Fibroblast of villous mesenchyme (primary cell): ENCODE results near the gene PSMC3IP. TPM values are rescaled to one million over a fixed set of nuclear protein-coding genes. Genes with fewer than 3 reads are reported as not detected.
"Not testable (repeated sequence)": the region's sequence is repeated elsewhere in the genome, so short reads cannot be mapped to it uniquely, and the experiment has no call there.

Experiments
- DNase-seq: peaks from one replicate; pipeline ENCODE4 v3.0.0-alpha.2; 2010; ENCODE audit warnings: low read depth
- H3K4me3 ChIP-seq: 2 replicates; pipeline ENCODE4 v1.5.1; 2011; ENCODE audit warnings: low read depth, mild to moderate bottlenecking, low read length
- CTCF ChIP-seq: IDR thresholded peaks from 2 replicates; pipeline ENCODE4 v1.5.1; 2012; ENCODE audit warnings: low read depth, mild to moderate bottlenecking, low read length; ENCODE audit not compliant: insufficient read depth
- total RNA-seq: library from RNA; depleted of rRNA; stranded (reverse); fragments of >200 nt; gene quantifications from 2 replicates; pipeline ENCODE4 v1.2.3, GENCODE V29; 2012

The PSMC3IP gene
- total RNA-seq, 1 donor, result 3.9 TPM

GRCh38 chr17:42561897-42562387 is 15.6 kb downstream of the PSMC3IP start, which contains the start of gene COASY:
Gene COASY, plus strand, starts transcription at chr17:42562148. Its CDS starts 475 bp downstream, at chr17:42562623.
- DNase-seq, result peak; percentile 98
- peak within 1 kb of the TSS; percentile 92 for H3K4me3 ChIP-seq
- TF ChIP-seq CTCF, result no peak

DNA sequence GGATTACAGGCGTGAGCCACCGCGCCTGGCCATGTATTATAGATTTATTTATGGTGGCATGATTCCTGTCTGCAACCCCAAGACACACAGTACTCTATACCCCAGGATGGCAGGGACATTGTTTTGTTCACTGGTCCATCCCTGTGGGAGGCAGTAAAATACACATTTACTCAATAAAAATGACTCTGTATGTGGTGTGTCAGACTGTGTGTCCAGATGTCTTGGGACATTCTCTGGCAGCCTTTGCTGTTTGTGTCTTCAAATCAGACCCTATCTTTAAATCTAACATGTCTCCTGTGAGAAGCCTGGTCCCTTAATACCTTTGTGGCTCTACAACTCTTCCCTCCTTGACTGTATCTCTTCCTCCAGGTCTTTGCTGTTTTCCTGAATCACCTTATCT is 17.3 kb downstream of the PSMC3IP start:
- TF ChIP-seq CTCF, result no peak
- H3K4me3 ChIP-seq, result no peak overlapping the region
- no peak for DNase-seq

- H3K4me3 ChIP-seq, result no peak overlapping the region
- DNase-seq, result no peak
- TF ChIP-seq CTCF, result no peak
Measured at GRCh38 chr17:42559075-42559474, 18.5 kb downstream of the PSMC3IP start.

GRCh38 chr17:42555961-42556617 is 21.4 kb downstream of the PSMC3IP start:
- not testable (repeated sequence) for H3K4me3 ChIP-seq, DNase-seq
- TF ChIP-seq CTCF, result peak; percentile 4

- no peak for DNase-seq
- TF ChIP-seq CTCF, result no peak
- H3K4me3 ChIP-seq, result peak overlapping the region; percentile 78
Measured at GRCh38 chr17:42555122-42555622, 22.4 kb downstream of the PSMC3IP start.

- peak; percentile 89 for DNase-seq
- peak overlapping the region; percentile 78 for H3K4me3 ChIP-seq
- no peak for TF ChIP-seq CTCF
Measured at GRCh38 chr17:42554250-42555121, 23.0 kb downstream of the PSMC3IP start.
